Gastrocnemius medialis (tissue), 4 donors: ENCODE data around the gene PRR23E.

Experiments
- CTCF ChIP-seq, 5 experiments: fragments of 450-650 bp in 3 of 5; fragments of 200-600 bp in 2 of 5; sonication (generic) in 2 of 5; IDR thresholded peaks in 4 of 5; conservative IDR thresholded peaks in 1 of 5; 1 replicate in 4 of 5; 2 replicates in 1 of 5; pipeline ENCODE4 v1.5.1; 2016 to 2019; ENCODE audit warnings: antibody characterized with exemption in 5 of 5, mild to moderate bottlenecking in 3 of 5, moderate library complexity in 3 of 5
- POLR2A ChIP-seq, 2 donors: fragments of 450-650 bp; IDR thresholded peaks; one replicate each; pipeline ENCODE4 v1.6.1; 2017; ENCODE audit warnings: antibody characterized with exemption in 2 of 2, mild to moderate bottlenecking in 2 of 2, moderate library complexity in 2 of 2

DNA sequence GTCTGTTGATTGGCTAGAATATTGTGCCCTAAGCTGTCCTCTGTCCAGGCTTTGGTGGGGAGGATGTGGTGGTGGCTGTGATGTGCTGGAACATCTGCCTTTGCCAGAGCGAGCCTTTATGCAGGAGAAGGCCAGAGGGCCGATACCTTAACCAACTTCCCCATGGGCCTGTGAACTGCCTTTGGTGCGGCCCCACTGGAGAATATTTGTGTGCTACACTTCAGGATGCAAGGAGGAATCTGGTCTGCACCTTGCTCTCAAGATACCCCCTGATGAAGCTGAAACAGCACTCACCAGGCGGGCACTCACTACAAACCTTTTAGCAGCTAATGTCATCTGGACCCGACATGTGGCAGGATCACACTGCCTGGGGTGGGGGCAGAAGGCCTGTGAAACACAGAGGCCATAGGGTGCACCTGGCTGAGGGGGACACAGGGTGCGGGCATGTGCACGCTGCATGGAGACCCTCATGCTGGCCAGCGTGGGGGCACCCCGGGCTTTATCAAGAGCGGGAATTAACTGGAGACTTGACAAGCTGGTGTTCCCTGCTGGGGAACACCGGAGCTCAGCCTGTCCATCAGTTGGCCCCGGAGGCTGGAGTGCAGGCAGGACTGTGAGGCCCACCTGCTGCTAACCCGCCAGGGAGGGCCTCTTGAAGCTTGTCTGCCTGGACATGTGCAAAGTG is 16.4 kb downstream of the PRR23E start:
- TF ChIP-seq CTCF (IDR thresholded peaks at IDR 0.05 in 4 of 5, conservative IDR thresholded peaks at IDR 0.05 in 1 of 5), result no peak
- TF ChIP-seq POLR2A (IDR thresholded peaks at IDR 0.05), result no peak
